C4-2B (cell line): ENCODE results near the gene CRY1.

Source experiments
- ZFX ChIP-seq: fragments of 450-650 bp; IDR thresholded peaks from 2 replicates; pipeline ENCODE4 v1.6.1; 2017
- TF ChIP-seq, protein P1 (sequence below): fragments of 450-650 bp; conservative IDR thresholded peaks from 2 replicates; pipeline ENCODE4 v1.5.1; 2017; ENCODE audit warnings: mild to moderate bottlenecking

DNA sequence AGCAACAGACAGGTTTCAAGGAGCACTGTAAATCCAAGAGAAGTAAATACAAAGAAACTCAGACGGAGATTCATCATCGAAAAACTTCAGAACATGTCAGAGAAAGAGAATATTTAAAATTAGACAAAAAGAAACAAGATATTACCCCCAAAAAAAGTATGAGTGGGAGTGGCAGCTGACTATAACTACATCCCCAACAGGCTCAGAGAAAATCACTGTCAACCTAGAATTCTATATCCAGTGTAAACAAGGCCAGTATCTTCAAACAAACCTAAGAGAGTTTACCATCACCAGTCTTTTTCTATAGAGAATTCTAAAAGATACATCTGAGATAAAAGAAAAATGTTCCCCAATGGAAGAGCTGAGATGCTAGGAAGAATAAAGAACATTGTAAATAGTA lies 39.6 kb downstream of the CRY1 start:
- TF ChIP-seq, protein P1, sequence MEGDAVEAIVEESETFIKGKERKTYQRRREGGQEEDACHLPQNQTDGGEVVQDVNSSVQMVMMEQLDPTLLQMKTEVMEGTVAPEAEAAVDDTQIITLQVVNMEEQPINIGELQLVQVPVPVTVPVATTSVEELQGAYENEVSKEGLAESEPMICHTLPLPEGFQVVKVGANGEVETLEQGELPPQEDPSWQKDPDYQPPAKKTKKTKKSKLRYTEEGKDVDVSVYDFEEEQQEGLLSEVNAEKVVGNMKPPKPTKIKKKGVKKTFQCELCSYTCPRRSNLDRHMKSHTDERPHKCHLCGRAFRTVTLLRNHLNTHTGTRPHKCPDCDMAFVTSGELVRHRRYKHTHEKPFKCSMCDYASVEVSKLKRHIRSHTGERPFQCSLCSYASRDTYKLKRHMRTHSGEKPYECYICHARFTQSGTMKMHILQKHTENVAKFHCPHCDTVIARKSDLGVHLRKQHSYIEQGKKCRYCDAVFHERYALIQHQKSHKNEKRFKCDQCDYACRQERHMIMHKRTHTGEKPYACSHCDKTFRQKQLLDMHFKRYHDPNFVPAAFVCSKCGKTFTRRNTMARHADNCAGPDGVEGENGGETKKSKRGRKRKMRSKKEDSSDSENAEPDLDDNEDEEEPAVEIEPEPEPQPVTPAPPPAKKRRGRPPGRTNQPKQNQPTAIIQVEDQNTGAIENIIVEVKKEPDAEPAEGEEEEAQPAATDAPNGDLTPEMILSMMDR, result no peak
- TF ChIP-seq ZFX, result no peak
